Measurements from ENCODE around the gene MYH10. TPM values are rescaled to one million over a fixed set of nuclear protein-coding genes. Genes with fewer than 3 reads are reported as not detected.
A peak's percentile ranks its signal among the peaks of the same experiment; 100 is the strongest.

Gene MYH10
- total and polyA plus RNA-seq, 9 of the 15 experiments (the other 6 are each of a cell fraction or from before 2014, with no cell fraction given), result 16.3 to 95.3 (median 39.7) TPM

GRCh38 chr17:8532021-8532420 is 98.5 kb downstream of the MYH10 start (continued):
- no peak for TF ChIP-seq ZNF785 (CRISPR knock-in tag; IDR thresholded peaks at IDR 0.05)
- TF ChIP-seq, protein P1, sequence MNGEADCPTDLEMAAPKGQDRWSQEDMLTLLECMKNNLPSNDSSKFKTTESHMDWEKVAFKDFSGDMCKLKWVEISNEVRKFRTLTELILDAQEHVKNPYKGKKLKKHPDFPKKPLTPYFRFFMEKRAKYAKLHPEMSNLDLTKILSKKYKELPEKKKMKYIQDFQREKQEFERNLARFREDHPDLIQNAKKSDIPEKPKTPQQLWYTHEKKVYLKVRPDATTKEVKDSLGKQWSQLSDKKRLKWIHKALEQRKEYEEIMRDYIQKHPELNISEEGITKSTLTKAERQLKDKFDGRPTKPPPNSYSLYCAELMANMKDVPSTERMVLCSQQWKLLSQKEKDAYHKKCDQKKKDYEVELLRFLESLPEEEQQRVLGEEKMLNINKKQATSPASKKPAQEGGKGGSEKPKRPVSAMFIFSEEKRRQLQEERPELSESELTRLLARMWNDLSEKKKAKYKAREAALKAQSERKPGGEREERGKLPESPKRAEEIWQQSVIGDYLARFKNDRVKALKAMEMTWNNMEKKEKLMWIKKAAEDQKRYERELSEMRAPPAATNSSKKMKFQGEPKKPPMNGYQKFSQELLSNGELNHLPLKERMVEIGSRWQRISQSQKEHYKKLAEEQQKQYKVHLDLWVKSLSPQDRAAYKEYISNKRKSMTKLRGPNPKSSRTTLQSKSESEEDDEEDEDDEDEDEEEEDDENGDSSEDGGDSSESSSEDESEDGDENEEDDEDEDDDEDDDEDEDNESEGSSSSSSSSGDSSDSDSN (IDR thresholded peaks at IDR 0.05; ENCODE audit: borderline replicate concordance in 1 of 2, low read depth in 2 of 2, low read length in 2 of 2), result peak in 1 of 2 experiments; percentile 67; a peak in 1 of 4 replicates
- no peak for TF ChIP-seq PRPF4 (IDR thresholded peaks at IDR 0.05; ENCODE audit: insufficient read depth, low read depth, low read length, poor library complexity, severe bottlenecking)
- no peak for TF ChIP-seq CBX5 (IDR thresholded peaks at IDR 0.05; ENCODE audit: borderline replicate concordance, low read depth)
- TF ChIP-seq, protein P2, sequence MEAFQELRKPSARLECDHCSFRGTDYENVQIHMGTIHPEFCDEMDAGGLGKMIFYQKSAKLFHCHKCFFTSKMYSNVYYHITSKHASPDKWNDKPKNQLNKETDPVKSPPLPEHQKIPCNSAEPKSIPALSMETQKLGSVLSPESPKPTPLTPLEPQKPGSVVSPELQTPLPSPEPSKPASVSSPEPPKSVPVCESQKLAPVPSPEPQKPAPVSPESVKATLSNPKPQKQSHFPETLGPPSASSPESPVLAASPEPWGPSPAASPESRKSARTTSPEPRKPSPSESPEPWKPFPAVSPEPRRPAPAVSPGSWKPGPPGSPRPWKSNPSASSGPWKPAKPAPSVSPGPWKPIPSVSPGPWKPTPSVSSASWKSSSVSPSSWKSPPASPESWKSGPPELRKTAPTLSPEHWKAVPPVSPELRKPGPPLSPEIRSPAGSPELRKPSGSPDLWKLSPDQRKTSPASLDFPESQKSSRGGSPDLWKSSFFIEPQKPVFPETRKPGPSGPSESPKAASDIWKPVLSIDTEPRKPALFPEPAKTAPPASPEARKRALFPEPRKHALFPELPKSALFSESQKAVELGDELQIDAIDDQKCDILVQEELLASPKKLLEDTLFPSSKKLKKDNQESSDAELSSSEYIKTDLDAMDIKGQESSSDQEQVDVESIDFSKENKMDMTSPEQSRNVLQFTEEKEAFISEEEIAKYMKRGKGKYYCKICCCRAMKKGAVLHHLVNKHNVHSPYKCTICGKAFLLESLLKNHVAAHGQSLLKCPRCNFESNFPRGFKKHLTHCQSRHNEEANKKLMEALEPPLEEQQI (IDR thresholded peaks at IDR 0.05), result no peak; the same call in 1 of the 2 replicates
- peak; percentile 90 for TF ChIP-seq EP300 (IDR thresholded peaks at IDR 0.05; ENCODE audit: low read length)
- TF ChIP-seq HINFP (tag; conservative IDR thresholded peaks at IDR 0.05; ENCODE audit: low read depth), result no peak
- TF ChIP-seq FIP1L1 (IDR thresholded peaks at IDR 0.05; ENCODE audit: low read depth, low read length, poor library complexity, severe bottlenecking), result no peak
- peak; percentile 64 for TF ChIP-seq SMAD4 (CRISPR knock-in tag; conservative IDR thresholded peaks at IDR 0.05)
- no peak for TF ChIP-seq LARP7 (IDR thresholded peaks at IDR 0.05)
- TF ChIP-seq NCOA2 (IDR thresholded peaks at IDR 0.05; ENCODE audit: partially characterized antibody in 2 of 2), result no peak
- TF ChIP-seq SRSF9 (IDR thresholded peaks at IDR 0.05; ENCODE audit: borderline replicate concordance, low read depth, low read length), result no peak
- no peak for TF ChIP-seq NR4A1 (CRISPR knock-in tag; IDR thresholded peaks at IDR 0.05)
- no peak for TF ChIP-seq NR4A1 (tag; IDR thresholded peaks at IDR 0.05)
- TF ChIP-seq JUND (IDR thresholded peaks at IDR 0.05; ENCODE audit: borderline replicate concordance, low read depth, low read length), result peak; percentile 82
- TF ChIP-seq JUND (tag; IDR thresholded peaks at IDR 0.05; ENCODE audit: borderline replicate concordance, low read depth, low read length), result peak; percentile 84; the same call in 2 of the 3 replicates
- no peak; a peak in 1 of 3 replicates for TF ChIP-seq CBX3 (IDR thresholded peaks at IDR 0.05; ENCODE audit: borderline replicate concordance in 1 of 2, low read length in 2 of 2)
- peak; percentile 96 for TF ChIP-seq NCOR1 (IDR thresholded peaks at IDR 0.05)
- TF ChIP-seq CTCF (IDR thresholded peaks at IDR 0.05 in 2 of 3, conservative IDR thresholded peaks at IDR 0.05 in 1 of 3; ENCODE audit: insufficient read depth in 2 of 3, low read depth in 1 of 3, low read length in 3 of 3), result peak in 2 of 3 experiments; percentile 6; a peak in 1 of 6 replicates
- TF ChIP-seq ZNF224 (CRISPR knock-in tag; IDR thresholded peaks at IDR 0.05), result no peak

All from K562 (cell line).